ENCODE measurements around the gene LAMA4.

Gene LAMA4

GRCh38 chr6:112253841-112254816 lies at the start of gene LAMA4:
LAMA4 (minus strand) TSS chr6:112254567; CDS start chr6:112254150, 417 bp downstream.
- peaks cover 4% of the 10 kb centered on the region; the same call in 1 of the 2 replicates for H3K4me1 ChIP-seq (ENCODE audit: insufficient read depth, low read length)

DNA sequence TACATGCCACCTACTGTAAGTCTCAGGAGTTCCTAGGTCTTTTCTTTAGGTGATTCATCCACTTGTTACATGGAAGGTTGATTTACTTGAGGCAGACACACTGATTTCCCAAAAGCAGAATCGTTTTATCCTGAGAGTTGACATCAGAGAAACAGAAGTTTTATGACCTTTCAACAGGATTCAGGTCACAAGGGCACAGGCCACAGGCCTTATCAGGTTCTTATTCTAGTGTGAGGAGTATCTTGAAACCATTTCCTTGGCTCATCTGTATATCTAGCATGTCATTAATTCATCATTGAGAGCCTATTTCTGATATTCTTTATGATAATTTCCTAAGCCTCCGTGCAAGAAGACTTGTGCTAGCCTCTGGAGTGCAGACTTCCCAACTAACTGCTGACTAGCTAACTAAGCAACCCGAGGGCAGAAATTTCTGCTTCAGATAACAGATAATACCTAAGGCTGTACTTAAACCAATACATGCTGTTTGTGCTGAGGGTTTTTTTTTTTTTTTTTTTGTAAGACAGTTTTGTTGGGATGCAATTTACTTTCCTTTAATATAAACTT lies 47.9 kb upstream of the LAMA4 start:
- no peaks in the 10 kb centered on the region for H3K9me3 ChIP-seq (ENCODE audit: control insufficient read depth, insufficient read depth, low read length)
- H3K4me1 ChIP-seq (ENCODE audit: insufficient read depth, low read length) = no peaks in the 10 kb centered on the region
- H3K36me3 ChIP-seq (ENCODE audit: insufficient read depth, low read length) = no peaks in the 10 kb centered on the region
- H3K9ac ChIP-seq (ENCODE audit: low read depth, low read length) = no peak overlapping the region

More at GRCh38 chr6:112253841-112254816, at the start of gene LAMA4:
- Histone ChIP-seq H3K9me3 (ENCODE audit: control insufficient read depth, insufficient read depth, low read length) (no peaks in the 10 kb centered on the region), H3K36me3 (ENCODE audit: insufficient read depth, low read length) (no peaks in the 10 kb centered on the region), H3K9ac (ENCODE audit: low read depth, low read length) (peak within 1 kb of the TSS; percentile 84)

DNA sequence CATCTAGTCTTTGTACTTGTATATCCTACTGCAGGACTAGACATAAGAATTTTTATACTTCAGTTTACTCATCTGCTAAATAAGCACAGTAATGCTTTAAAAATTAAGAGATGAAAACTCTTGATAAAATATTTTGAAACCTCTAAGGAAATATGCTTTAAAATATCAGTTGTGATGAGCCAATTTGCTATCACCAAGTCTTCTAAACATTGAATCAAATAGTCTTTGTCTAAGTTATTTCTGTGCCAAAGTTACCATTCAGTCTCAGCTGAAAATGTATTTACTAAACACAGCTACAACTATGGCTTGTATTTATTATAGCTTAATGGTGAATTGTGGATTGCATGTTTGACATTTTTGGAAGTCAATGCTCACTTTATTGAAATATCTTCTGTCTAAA lies 46.5 kb upstream of the LAMA4 start:
- H3K4me1 ChIP-seq (ENCODE audit: insufficient read depth, low read length) = no peaks in the 10 kb centered on the region
- H3K9ac ChIP-seq (ENCODE audit: low read depth, low read length) = no peak overlapping the region
- H3K36me3 ChIP-seq (ENCODE audit: insufficient read depth, low read length) = no peaks in the 10 kb centered on the region
- no peaks in the 10 kb centered on the region for H3K9me3 ChIP-seq (ENCODE audit: control insufficient read depth, insufficient read depth, low read length)

DNA sequence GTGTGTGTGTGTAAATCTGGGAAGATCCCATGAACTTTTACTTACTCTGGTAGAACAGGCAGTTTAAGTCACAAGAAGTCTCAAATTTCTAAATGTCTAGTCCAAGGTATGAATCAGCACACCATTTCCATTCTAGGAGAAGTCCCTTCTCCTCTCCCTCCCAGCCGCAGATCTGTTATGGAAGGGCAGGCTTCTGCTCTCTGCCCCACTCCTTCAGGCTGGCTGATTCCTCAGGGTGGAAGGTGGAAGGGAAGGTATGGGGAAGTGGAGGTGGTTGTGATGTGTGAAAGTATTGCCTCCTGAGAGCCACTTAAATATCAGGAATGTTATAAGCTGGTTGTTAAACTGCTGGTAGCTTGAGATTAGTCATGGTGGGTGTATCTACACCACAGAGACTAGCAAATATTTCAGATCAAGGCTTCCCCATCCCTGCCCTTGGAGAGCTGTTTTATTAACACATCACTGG lies 44.5 kb upstream of the LAMA4 start:
- Histone ChIP-seq H3K4me1 (ENCODE audit: insufficient read depth, low read length) (no peaks in the 10 kb centered on the region), H3K9me3 (ENCODE audit: control insufficient read depth, insufficient read depth, low read length) (no peaks in the 10 kb centered on the region), H3K36me3 (ENCODE audit: insufficient read depth, low read length) (no peaks in the 10 kb centered on the region), H3K9ac (ENCODE audit: low read depth, low read length) (no peak overlapping the region)

DNA sequence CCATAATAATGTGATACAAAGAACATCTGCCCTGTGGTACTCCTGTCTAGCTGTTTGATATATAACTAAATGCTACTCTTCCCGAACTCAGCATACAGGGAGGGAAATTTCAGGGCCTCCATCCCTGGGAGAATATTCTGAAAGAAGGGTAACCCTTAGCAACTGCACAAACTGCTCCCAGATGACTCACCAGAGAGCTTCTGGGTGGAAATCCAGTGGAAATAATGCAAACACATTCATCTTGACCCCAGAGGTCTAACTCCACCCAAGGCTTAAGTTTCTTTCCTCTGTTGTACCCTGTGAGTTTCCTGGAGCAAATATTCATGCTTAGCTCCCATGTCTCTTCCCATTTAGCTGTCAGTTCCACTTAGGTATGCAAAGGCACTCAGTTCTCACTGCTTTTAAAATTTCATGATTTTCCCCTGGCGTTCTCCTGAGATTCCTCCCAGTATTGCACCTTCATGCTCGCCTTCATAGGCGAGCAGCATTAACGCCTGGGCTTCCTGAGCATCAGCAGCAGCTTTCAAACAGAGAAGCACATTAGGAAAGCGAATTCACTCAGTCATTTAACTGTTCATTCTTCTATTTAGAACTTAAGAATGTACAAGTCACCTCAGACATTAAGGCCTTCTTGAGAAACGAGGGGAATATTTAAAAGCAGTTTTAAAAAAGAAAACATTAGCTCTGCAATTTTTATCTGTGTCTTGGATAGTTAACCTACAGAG lies 43.8 kb upstream of the LAMA4 start:
- H3K9me3 ChIP-seq (ENCODE audit: control insufficient read depth, insufficient read depth, low read length) = no peaks in the 10 kb centered on the region
- H3K4me1 ChIP-seq (ENCODE audit: insufficient read depth, low read length) = no peaks in the 10 kb centered on the region
- H3K9ac ChIP-seq (ENCODE audit: low read depth, low read length) = no peak overlapping the region
- no peaks in the 10 kb centered on the region for H3K36me3 ChIP-seq (ENCODE audit: insufficient read depth, low read length)

DNA sequence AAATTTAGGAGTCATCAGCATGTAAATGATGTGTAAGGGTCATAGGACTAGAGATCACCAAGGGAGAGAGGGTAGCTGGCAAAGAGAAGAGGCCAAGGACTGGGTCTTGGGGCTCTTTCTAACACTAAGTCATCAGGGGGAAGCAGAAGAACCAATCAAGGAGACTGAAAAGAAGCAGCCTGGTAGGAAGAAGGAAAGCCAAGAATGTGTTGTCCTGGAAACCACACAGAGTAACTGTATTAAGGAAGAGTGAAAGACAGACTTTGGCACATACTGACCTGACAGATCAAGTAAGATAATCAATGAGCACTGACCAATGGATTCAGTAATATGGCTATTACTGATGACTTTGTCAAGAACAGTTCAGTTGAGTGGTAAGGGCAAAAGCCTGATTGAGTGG lies 42.3 kb upstream of the LAMA4 start:
- H3K9me3 ChIP-seq (ENCODE audit: control insufficient read depth, insufficient read depth, low read length) = no peaks in the 10 kb centered on the region
- H3K9ac ChIP-seq (ENCODE audit: low read depth, low read length) = no peak overlapping the region
- no peaks in the 10 kb centered on the region for H3K36me3 ChIP-seq (ENCODE audit: insufficient read depth, low read length)
- H3K4me1 ChIP-seq (ENCODE audit: insufficient read depth, low read length) = no peaks in the 10 kb centered on the region

DNA sequence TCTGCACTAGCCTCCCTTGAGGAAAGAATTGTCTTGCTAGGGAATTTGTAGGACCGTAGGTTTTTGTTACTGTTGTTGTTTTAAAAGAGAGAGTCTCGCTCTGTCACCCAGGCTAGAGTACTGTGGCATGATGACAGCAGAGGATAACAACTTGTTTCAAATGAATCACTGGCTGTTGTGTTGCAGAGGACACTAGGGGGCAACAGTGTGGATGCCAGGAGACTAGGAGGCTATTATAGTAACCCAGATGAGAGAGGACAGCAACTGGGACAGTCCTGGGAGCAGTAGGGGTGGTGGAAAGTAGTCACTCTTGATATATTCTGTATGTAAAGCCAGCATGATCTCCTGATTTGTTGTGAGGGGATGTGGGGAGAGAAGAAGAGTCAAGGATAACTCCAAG lies 41.8 kb upstream of the LAMA4 start:
- no peaks in the 10 kb centered on the region for H3K4me1 ChIP-seq (ENCODE audit: insufficient read depth, low read length)
- no peaks in the 10 kb centered on the region for H3K36me3 ChIP-seq (ENCODE audit: insufficient read depth, low read length)
- no peak overlapping the region for H3K9ac ChIP-seq (ENCODE audit: low read depth, low read length)
- H3K9me3 ChIP-seq (ENCODE audit: control insufficient read depth, insufficient read depth, low read length) = no peaks in the 10 kb centered on the region

- no peaks in the 10 kb centered on the region for H3K9me3 ChIP-seq (ENCODE audit: control insufficient read depth, insufficient read depth, low read length)
- H3K4me1 ChIP-seq (ENCODE audit: insufficient read depth, low read length) = peaks cover 4% of the 10 kb centered on the region
- no peaks in the 10 kb centered on the region for H3K36me3 ChIP-seq (ENCODE audit: insufficient read depth, low read length)
- H3K9ac ChIP-seq (ENCODE audit: low read depth, low read length) = no peak overlapping the region
These were observed 36.9 kb upstream of the LAMA4 start for GRCh38 chr6:112291161-112291762.

GRCh38 chr6:112289038-112289566 lies 34.7 kb upstream of the LAMA4 start:
- H3K4me1 ChIP-seq (ENCODE audit: insufficient read depth, low read length) = peaks cover 4% of the 10 kb centered on the region
- H3K9ac ChIP-seq (ENCODE audit: low read depth, low read length) = no peak overlapping the region
- H3K36me3 ChIP-seq (ENCODE audit: insufficient read depth, low read length) = no peaks in the 10 kb centered on the region
- no peaks in the 10 kb centered on the region for H3K9me3 ChIP-seq (ENCODE audit: control insufficient read depth, insufficient read depth, low read length)

DNA sequence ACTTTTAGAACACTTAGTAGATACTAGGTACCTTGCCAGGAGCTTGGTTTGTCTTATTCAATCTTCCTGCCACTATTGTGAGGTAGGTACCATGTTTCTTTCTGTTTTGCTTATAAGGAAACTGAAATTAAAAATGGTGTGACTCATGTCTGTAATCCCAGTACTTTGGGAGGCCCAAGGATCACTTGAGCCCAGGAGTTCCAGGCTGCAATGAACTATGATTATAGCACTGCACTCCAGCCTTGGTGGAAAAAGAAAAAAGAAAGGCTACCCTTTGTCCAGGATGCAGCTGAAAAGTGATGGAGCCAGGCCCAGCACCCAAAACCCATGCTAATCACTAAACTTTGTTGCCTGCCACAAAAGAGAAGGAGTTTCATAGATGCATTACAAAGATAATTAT lies 34.1 kb upstream of the LAMA4 start:
- no peaks in the 10 kb centered on the region for H3K9me3 ChIP-seq (ENCODE audit: control insufficient read depth, insufficient read depth, low read length)
- no peak overlapping the region for H3K9ac ChIP-seq (ENCODE audit: low read depth, low read length)
- peaks cover 4% of the 10 kb centered on the region for H3K4me1 ChIP-seq (ENCODE audit: insufficient read depth, low read length)
- H3K36me3 ChIP-seq (ENCODE audit: insufficient read depth, low read length) = no peaks in the 10 kb centered on the region

DNA sequence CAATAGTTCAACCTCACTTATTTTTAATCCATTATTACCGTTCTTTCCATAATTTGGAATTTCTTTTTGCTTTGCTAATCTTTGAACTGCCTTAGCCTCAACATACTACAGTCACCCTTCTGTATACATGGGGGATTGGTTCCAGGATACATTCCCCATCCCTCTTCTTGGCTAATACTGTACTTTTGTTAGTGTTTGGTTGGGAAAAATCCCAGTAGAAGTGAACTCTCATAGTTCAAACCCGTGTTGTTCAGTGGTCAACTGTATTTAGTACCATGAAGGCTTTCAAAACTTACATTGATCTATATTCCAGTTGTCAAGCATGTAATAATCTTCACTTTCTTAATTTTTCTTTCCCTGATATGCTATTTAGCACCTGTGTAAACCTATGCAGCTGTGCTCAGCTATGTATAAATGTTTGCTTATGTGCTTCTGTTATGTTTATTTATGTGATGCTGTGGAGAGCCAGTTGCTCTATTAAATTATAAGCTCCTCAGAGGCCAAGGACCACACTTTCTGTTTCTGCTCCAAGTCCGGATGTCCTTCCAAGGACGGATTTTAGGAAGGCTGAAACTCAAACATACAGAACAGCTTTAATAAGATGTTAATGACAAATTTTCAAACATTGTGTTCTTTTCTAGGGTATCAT lies 33.3 kb upstream of the LAMA4 start:
- no peaks in the 10 kb centered on the region for H3K36me3 ChIP-seq (ENCODE audit: insufficient read depth, low read length)
- H3K9ac ChIP-seq (ENCODE audit: low read depth, low read length) = no peak overlapping the region
- peaks cover 4% of the 10 kb centered on the region for H3K4me1 ChIP-seq (ENCODE audit: insufficient read depth, low read length)

GRCh38 chr6:112286500-112287144 lies 32.3 kb upstream of the LAMA4 start:
- Histone ChIP-seq H3K4me1 (ENCODE audit: insufficient read depth, low read length) (peaks cover 10% of the 10 kb centered on the region), H3K9me3 (ENCODE audit: control insufficient read depth, insufficient read depth, low read length) (no peaks in the 10 kb centered on the region), H3K36me3 (ENCODE audit: insufficient read depth, low read length) (no peaks in the 10 kb centered on the region), H3K9ac (ENCODE audit: low read depth, low read length) (no peak overlapping the region)

More for the DNA sequence above, 33.3 kb upstream of the LAMA4 start:
- no peaks in the 10 kb centered on the region for H3K9me3 ChIP-seq (ENCODE audit: control insufficient read depth, insufficient read depth, low read length)

DNA sequence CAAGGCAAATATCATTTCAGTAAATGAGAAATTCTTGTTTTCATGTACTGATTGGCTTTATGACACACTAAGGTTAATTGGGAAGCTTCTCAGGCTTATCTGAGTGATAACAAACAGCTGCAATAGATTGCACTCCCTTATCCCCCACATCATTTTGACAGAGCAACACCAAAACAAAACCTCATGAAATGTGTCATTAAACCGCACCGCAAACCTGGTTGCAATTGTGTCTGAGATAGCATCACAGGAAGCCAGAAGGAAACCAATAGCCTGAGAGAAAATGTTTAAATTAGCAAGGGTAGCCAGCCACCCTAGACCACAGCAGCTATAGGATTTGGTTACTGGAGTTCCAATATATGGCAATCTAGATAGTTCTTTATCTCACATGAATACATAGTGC lies 31.6 kb upstream of the LAMA4 start:
- Histone ChIP-seq H3K4me1 (ENCODE audit: insufficient read depth, low read length) (peaks cover 10% of the 10 kb centered on the region), H3K9me3 (ENCODE audit: control insufficient read depth, insufficient read depth, low read length) (no peaks in the 10 kb centered on the region), H3K9ac (ENCODE audit: low read depth, low read length) (no peak overlapping the region), H3K36me3 (ENCODE audit: insufficient read depth, low read length) (no peaks in the 10 kb centered on the region)

All from ES-I3 (cell line).